Psoas muscle (tissue), 8 donors: Measurements from ENCODE around the gene GINS1. TPM values are rescaled to one million over a fixed set of nuclear protein-coding genes. Genes with fewer than 3 reads are reported as not detected.

Experiments
- ATAC-seq, 4 donors: fragments of 200-7000 bp; cut with Tn5 transposase; one replicate each; pipeline ENCODE4 v1.9.1; 2020; ENCODE audit warnings: moderate library complexity in 3 of 4, mild to moderate bottlenecking in 2 of 4
- DNase-seq, 2 donors: peaks; one replicate each; pipeline ENCODE4 v3.0.0-alpha.2; 2020
- H3K27ac ChIP-seq: fragments of 200-600 bp; one replicate; pipeline ENCODE4 v1.8.0; 2022
- H3K27me3 ChIP-seq, 3 donors: fragments of 200-600 bp in 1 of 3; one replicate each; pipeline versions ENCODE4 v1.6.1 to v1.8.0; 2013 to 2022; ENCODE audit warnings: low read length in 2 of 3, mild to moderate bottlenecking in 2 of 3, moderate library complexity in 1 of 3; ENCODE audit not compliant: insufficient read depth in 3 of 3
- H3K36me3 ChIP-seq, 2 donors: fragments of 200-600 bp in 1 of 2; one replicate each; pipeline versions ENCODE4 v1.6.1 to v1.8.0; 2013 to 2022; ENCODE audit warnings: low read depth in 1 of 2, mild to moderate bottlenecking in 1 of 2, moderate library complexity in 1 of 2; ENCODE audit not compliant: insufficient read depth in 1 of 2
- H3K4me1 ChIP-seq: fragments of 200-600 bp; one replicate; pipeline ENCODE4 v1.8.0; 2022
- H3K4me3 ChIP-seq: fragments of 200-600 bp; one replicate; pipeline ENCODE4 v1.8.0; 2022; ENCODE audit warnings: mild to moderate bottlenecking
- H3K9me3 ChIP-seq: fragments of 200-600 bp; one replicate; pipeline ENCODE4 v1.8.0; 2022
- WGBS, 3 donors: extraction: QIAGEN DNeasy Blood & Tissue Kit; methylation state at CpG; one replicate each; pipeline versions ENCODE4 v1.1.6 to v1.1.7; 2013; 5-methylcytosine and 5-hydroxymethylcytosine counted together
- intact Hi-C, 2 donors: fragments of 100-400 bp; cut with DNase I; formaldehyde crosslinking; loops; one replicate each; pipeline versions ENCODE4 v1.11.0 to v1.14.2; 2022
- polyA plus RNA-seq, 3 donors: library from polyadenylated mRNA; stranded (reverse); fragments of 200-250 nt; gene quantifications; one replicate each; pipeline ENCODE4 v1.2.3, GENCODE V29; 2013
- total RNA-seq, 4 donors: library from RNA; stranded (reverse); fragmentation: NEBNext Ultra II Directional in 2 of 4; extraction: Animal tissue kit (Norgen Biotek cat#: 25700) in 2 of 4; gene quantifications; one replicate each; pipeline versions ENCODE4 v1.2.1 to v1.2.4, GENCODE V29; 2021 to 2023
- TF ChIP-seq, protein P1 (sequence below): fragments of 200-600 bp; IDR thresholded peaks from one replicate; pipeline ENCODE4 v1.8.0; 2022; ENCODE audit warnings: antibody characterized with exemption
- donor health status: healthy with polysubstance abuse.
- donor health status: DM: no; HTN: no; CAD: no; lungs with moderate emphysema.
- donor health status: Bipolar disorder and iron deficiency.
- donor health status: healthy.
- donor health status: DM: yes; HTN: yes; CAD: no.
- donor health status: DM: no; HTN: no; CAD: no.
- donor health status: DM: no; HTN: no; CAD: no.
- donor health status: DM: yes; HTN: yes; CAD: no.

Gene GINS1
- total and polyA plus RNA-seq, 7 donors: 0.07 to 0.67 (median 0.17) TPM; not detected in 1

DNA sequence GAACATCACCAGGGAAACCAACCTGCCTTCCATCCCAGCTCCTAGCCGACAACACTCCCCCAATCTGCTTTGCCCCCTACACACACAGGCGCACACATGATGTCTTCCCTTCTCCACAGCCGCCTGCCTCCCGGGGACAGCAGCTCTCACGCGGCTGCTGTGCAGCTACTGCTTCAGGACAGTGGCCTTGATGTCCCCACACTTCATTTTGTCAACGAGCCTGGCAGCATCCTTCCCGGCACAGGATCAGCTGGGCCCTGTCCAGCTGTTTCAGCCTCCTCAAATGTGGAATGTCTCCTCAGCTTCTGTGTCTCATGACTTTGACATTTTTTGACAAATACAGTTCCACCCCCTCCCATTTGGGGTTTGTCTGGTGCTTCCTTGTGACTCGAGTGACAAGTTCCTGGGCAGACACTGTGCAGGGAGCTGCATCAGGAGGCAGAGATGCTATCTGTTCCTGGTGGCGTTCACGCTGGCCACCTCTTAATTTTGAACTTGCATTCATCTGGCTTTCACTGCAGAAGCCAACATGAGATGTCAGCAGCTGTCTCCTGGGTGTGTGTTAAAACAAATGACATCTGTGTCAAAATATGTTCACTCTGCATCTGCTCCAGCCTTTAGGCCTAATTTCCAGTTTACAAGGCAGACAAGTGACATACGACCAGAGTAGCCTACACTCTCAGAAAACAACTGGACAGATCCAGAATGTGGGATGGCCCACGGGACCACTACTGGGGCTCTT, 57.2 kb downstream of the GINS1 start:
- 34 to 53% (median 46%) methylated on average over 13 of the region's 13 CpGs for WGBS, 3 donors
- no peak overlapping the region for H3K27ac ChIP-seq
- ATAC-seq (no peak), DNase-seq (no peak)
- H3K4me1 ChIP-seq: no peaks in the 10 kb centered on the region
- H3K27me3 ChIP-seq: no peaks in the 10 kb centered on the region
- intact Hi-C loops: no loop called here
- TF ChIP-seq, protein P1, sequence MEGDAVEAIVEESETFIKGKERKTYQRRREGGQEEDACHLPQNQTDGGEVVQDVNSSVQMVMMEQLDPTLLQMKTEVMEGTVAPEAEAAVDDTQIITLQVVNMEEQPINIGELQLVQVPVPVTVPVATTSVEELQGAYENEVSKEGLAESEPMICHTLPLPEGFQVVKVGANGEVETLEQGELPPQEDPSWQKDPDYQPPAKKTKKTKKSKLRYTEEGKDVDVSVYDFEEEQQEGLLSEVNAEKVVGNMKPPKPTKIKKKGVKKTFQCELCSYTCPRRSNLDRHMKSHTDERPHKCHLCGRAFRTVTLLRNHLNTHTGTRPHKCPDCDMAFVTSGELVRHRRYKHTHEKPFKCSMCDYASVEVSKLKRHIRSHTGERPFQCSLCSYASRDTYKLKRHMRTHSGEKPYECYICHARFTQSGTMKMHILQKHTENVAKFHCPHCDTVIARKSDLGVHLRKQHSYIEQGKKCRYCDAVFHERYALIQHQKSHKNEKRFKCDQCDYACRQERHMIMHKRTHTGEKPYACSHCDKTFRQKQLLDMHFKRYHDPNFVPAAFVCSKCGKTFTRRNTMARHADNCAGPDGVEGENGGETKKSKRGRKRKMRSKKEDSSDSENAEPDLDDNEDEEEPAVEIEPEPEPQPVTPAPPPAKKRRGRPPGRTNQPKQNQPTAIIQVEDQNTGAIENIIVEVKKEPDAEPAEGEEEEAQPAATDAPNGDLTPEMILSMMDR: no peak
- no peaks in the 10 kb centered on the region for H3K9me3 ChIP-seq
- H3K4me3 ChIP-seq: no peak overlapping the region
- peaks cover 0 to 6% of the 10 kb centered on the region in 2 donors for H3K36me3 ChIP-seq

DNA sequence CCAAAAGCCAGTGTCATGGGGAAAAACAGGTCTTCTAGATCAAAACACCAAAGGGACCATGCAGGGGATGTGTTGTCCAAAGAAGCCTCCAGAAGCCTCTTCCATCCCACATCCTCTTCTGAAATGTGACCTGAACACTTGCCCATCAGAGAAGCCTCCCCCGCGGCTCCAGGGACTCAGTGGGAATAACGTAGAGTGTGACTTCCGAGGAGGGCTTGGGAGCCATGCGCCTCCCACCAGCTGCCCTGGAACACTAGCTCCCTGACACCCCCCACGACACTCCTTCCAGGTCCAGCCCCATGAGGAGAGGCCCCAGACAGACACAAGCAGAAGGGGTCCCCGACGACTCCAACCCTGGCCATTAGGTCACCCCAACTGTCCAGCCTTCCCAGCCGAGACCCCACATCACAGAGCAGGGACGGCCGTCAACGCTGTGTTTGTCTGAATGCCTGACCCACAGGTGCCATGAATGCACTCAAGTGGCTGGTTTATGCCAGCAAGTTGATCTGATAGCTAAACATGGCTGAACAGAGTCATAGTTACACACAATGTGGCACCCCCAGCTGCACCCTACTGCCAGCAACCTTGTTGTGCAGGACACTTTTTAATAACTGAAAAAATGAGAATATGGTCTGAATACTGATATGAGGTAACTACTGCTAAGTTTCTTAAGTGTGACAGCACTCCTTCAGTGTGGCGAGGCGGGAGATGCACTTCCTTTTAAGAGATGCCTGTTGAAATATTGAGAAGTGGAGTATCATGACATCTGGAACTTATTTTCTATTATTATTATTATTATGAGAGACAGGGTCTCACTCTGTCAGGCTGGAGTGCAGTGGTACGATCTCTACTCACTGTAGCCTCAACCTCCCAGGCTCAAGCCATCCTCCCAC, 58.0 kb downstream of the GINS1 start:
- Histone ChIP-seq H3K9me3 (no peaks in the 10 kb centered on the region), H3K27me3 (no peaks in the 10 kb centered on the region), H3K27ac (no peak overlapping the region), H3K36me3 (peaks cover 0 to 6% of the 10 kb centered on the region in 2 donors), H3K4me3 (no peak overlapping the region), H3K4me1 (no peaks in the 10 kb centered on the region)
- TF ChIP-seq, protein P1: no peak
- ATAC-seq (no peak), DNase-seq (no peak)
- WGBS, 3 donors: 51 to 61% (median 58%) methylated on average over 15 of the region's 15 CpGs
- intact Hi-C loops: no loop called here

DNA sequence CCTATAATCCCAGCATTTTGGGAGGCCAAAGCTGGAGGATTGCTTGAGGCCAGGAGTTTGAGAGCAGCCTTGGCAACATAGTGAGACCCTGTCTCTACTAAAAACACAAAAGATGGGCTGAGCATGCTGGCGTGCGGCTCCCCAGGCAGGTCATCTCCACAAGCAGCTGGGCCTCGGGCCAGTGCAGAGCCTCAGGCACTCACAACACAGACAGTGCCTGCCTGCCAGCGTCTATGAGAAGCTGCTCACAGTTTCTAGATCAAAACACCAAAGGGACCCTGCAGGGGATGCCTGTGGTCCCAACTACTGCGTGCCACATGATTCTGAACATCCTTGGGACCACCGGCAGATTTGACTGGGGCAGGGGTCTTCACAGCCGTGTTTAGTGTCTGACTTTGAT, 59.4 kb downstream of the GINS1 start:
- DNase-seq (no peak), ATAC-seq (no peak)
- H3K27me3 ChIP-seq: no peaks in the 10 kb centered on the region
- intact Hi-C loops: no loop called here
- no peaks in the 10 kb centered on the region for H3K4me1 ChIP-seq
- peaks cover 0 to 6% of the 10 kb centered on the region in 2 donors for H3K36me3 ChIP-seq
- WGBS, 3 donors: 81 to 84% (median 84%) methylated on average over 7 of the region's 7 CpGs
- H3K9me3 ChIP-seq: no peaks in the 10 kb centered on the region
- TF ChIP-seq, protein P1: no peak
- no peak overlapping the region for H3K27ac ChIP-seq
- H3K4me3 ChIP-seq: no peak overlapping the region

DNA sequence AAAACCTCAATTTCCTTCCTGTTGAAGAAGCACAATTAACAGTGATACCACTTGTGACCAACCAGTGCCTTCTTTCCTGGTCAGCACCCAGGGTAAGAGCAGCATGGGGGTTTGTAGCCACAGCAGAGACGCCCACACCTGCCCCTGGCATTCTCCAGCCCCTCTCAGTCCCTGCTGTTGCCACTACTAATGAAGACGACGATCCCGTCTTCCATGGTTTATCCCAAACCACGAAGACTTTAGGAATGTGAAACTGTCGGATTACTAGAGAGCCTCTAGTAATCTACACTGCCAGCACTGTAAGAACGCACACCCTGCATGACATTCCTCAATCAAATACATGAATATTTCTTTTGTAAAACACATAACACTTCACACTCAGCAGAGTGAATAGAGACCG, 60.0 kb downstream of the GINS1 start:
- Histone ChIP-seq H3K36me3 (peaks cover 0 to 6% of the 10 kb centered on the region in 2 donors), H3K9me3 (no peaks in the 10 kb centered on the region), H3K4me1 (no peaks in the 10 kb centered on the region), H3K4me3 (no peak overlapping the region), H3K27me3 (no peaks in the 10 kb centered on the region), H3K27ac (no peak overlapping the region)
- intact Hi-C loops: no loop called here
- DNase-seq (no peak), ATAC-seq (no peak)
- 83 to 84% (median 84%) methylated on average over 8 of the region's 8 CpGs for WGBS, 3 donors
- TF ChIP-seq, protein P1: no peak
